H9 (cell line): ENCODE data around the gene ADCY1. TPM values are rescaled to one million over a fixed set of nuclear protein-coding genes. Genes with fewer than 3 reads are reported as not detected.

ENCODE experiments used
- DNase-seq: peaks from one replicate; pipeline ENCODE4 v3.0.0-alpha.2; 2017
- H2AFZ ChIP-seq: one replicate; pipeline ENCODE4 v1.6.1; 2013; ENCODE audit warnings: mild to moderate bottlenecking, low read length, control low read depth, moderate library complexity
- H2AK5ac ChIP-seq: 2 replicates; pipeline ENCODE4 v1.6.1; 2013; ENCODE audit warnings: low read length, control low read depth, mixed read lengths; ENCODE audit not compliant: insufficient read length
- H2BK120ac ChIP-seq: one replicate; pipeline ENCODE4 v1.6.1; 2013; ENCODE audit warnings: low read depth, mild to moderate bottlenecking, low read length, control low read depth, inconsistent platforms; ENCODE audit not compliant: poor library complexity, severe bottlenecking
- H2BK12ac ChIP-seq: 2 replicates; pipeline ENCODE4 v1.6.1; 2013; ENCODE audit warnings: low read length, control low read depth, mixed read lengths, low read depth; ENCODE audit not compliant: insufficient read length
- H2BK15ac ChIP-seq: 2 replicates; pipeline ENCODE4 v1.6.1; 2013; ENCODE audit warnings: low read depth, low read length, control low read depth
- H2BK20ac ChIP-seq: one replicate; pipeline ENCODE4 v1.6.1; 2013; ENCODE audit warnings: low read depth, mild to moderate bottlenecking, low read length, control low read depth, inconsistent platforms; ENCODE audit not compliant: poor library complexity, severe bottlenecking
- H2BK5ac ChIP-seq: 2 replicates; pipeline ENCODE4 v1.6.1; 2013; ENCODE audit warnings: low read length, control low read depth, mixed read lengths; ENCODE audit not compliant: insufficient read length
- H3K14ac ChIP-seq: 2 replicates; pipeline ENCODE4 v1.6.1; 2013; ENCODE audit warnings: low read length, control low read depth; ENCODE audit not compliant: insufficient read depth
- H3K18ac ChIP-seq: 2 replicates; pipeline ENCODE4 v1.6.1; 2013; ENCODE audit warnings: low read depth, mild to moderate bottlenecking, mixed read lengths, low read length, control low read depth; ENCODE audit not compliant: insufficient read length
- H3K23ac ChIP-seq: 2 replicates; pipeline ENCODE4 v1.6.1; 2013; ENCODE audit warnings: low read length, control low read depth, mixed read lengths, low read depth; ENCODE audit not compliant: insufficient read length
- H3K23me2 ChIP-seq: 2 replicates; pipeline ENCODE4 v1.6.1; 2013; ENCODE audit warnings: low read depth, mild to moderate bottlenecking, mixed read lengths, low read length, control low read depth; ENCODE audit not compliant: insufficient read length, poor library complexity, severe bottlenecking
- H3K27ac ChIP-seq: 2 replicates; pipeline ENCODE4 v1.5.1; 2013; ENCODE audit warnings: low read length, control low read depth, mixed read lengths, low read depth; ENCODE audit not compliant: insufficient read length
- H3K27me3 ChIP-seq: 2 replicates; pipeline ENCODE4 v1.6.1; 2013; ENCODE audit warnings: low read length, control low read depth, inconsistent platforms; ENCODE audit not compliant: insufficient read depth
- H3K4ac ChIP-seq: 2 replicates; pipeline ENCODE4 v1.6.1; 2013; ENCODE audit warnings: low read depth, mild to moderate bottlenecking, control low read depth, inconsistent platforms, low read length, moderate library complexity
- H3K4me1 ChIP-seq: 2 replicates; pipeline ENCODE4 v1.6.1; 2013; ENCODE audit warnings: low read length, control low read depth, inconsistent platforms; ENCODE audit not compliant: insufficient read depth
- H3K4me2 ChIP-seq: 2 replicates; pipeline ENCODE4 v1.6.1; 2013; ENCODE audit warnings: low read length, control low read depth, mixed read lengths; ENCODE audit not compliant: insufficient read length, insufficient read depth
- H3K56ac ChIP-seq: 2 replicates; pipeline ENCODE4 v1.6.1; 2013; ENCODE audit warnings: low read depth, mild to moderate bottlenecking, mixed read lengths, low read length, control low read depth; ENCODE audit not compliant: insufficient read length
- H3K79me1 ChIP-seq: 2 replicates; pipeline ENCODE4 v1.6.1; 2013; ENCODE audit warnings: low read depth, mild to moderate bottlenecking, moderate library complexity, low read length, control low read depth, inconsistent platforms; ENCODE audit not compliant: insufficient read depth, poor library complexity, severe bottlenecking
- H3K79me2 ChIP-seq: 2 replicates; pipeline ENCODE4 v1.6.1; 2013; ENCODE audit warnings: low read length, control low read depth, inconsistent platforms; ENCODE audit not compliant: insufficient read depth
- H3K9ac ChIP-seq: 2 replicates; pipeline ENCODE4 v1.6.1; 2013; ENCODE audit warnings: low read length, control low read depth, mixed read lengths; ENCODE audit not compliant: insufficient read length; ENCODE audit errors: extremely low read depth
- H3K9me3 ChIP-seq: one replicate; pipeline ENCODE4 v1.6.1; 2013; ENCODE audit warnings: low read depth, low read length, inconsistent platforms; ENCODE audit not compliant: control insufficient read depth
- H3T11ph ChIP-seq: one replicate; pipeline ENCODE4 v1.6.1; 2013; ENCODE audit warnings: mild to moderate bottlenecking, low read length, control low read depth, inconsistent platforms
- H4K20me1 ChIP-seq: one replicate; pipeline ENCODE4 v1.6.1; 2013; ENCODE audit not compliant: control insufficient read depth, insufficient read length, insufficient read depth
- H4K5ac ChIP-seq: 2 replicates; pipeline ENCODE4 v1.6.1; 2013; ENCODE audit warnings: low read depth, mild to moderate bottlenecking, mixed read lengths, low read length, control low read depth; ENCODE audit not compliant: insufficient read length
- H4K8ac ChIP-seq: replicated peaks from 2 replicates; pipeline ENCODE4 v1.6.1; 2013; ENCODE audit warnings: low read length, control low read depth, mixed read lengths, low read depth; ENCODE audit not compliant: insufficient read length
- H4K91ac ChIP-seq: 2 replicates; pipeline ENCODE4 v1.6.1; 2013; ENCODE audit warnings: low read depth, mild to moderate bottlenecking, moderate library complexity, mixed read lengths, low read length, control low read depth; ENCODE audit not compliant: insufficient read length
- H3K27ac Mint-ChIP-seq, 3 experiments: 2 replicates in 2 of 3; 3 replicates in 1 of 3; pipeline ENCODE4 v1.8.0; 2020 to 2021; ENCODE audit warnings: mixed read lengths in 3 of 3, mild to moderate bottlenecking in 1 of 3, moderate library complexity in 1 of 3
- H3K27me3 Mint-ChIP-seq: 2 replicates; pipeline ENCODE4 v1.8.0; 2021; ENCODE audit warnings: low read depth, mild to moderate bottlenecking, moderate library complexity, mixed read lengths
- H3K36me3 Mint-ChIP-seq, 3 experiments: 2 replicates in 2 of 3; 3 replicates in 1 of 3; pipeline ENCODE4 v1.8.0; 2020 to 2021; ENCODE audit warnings: low read depth in 3 of 3, mixed read lengths in 3 of 3; ENCODE audit not compliant: insufficient read depth in 1 of 3
- H3K4me1 Mint-ChIP-seq, 2 experiments: 2 replicates each; pipeline ENCODE4 v1.8.0; 2020; ENCODE audit warnings: mixed read lengths in 2 of 2
- H3K4me3 Mint-ChIP-seq, 2 experiments: 2 replicates in 1 of 2; 3 replicates in 1 of 2; pipeline ENCODE4 v1.8.0; 2020 to 2021; ENCODE audit warnings: mild to moderate bottlenecking in 2 of 2, mixed read lengths in 2 of 2, moderate library complexity in 1 of 2
- H3K9me3 Mint-ChIP-seq, 2 experiments: 2 replicates in 1 of 2; 3 replicates in 1 of 2; pipeline ENCODE4 v1.8.0; 2020; ENCODE audit warnings: mild to moderate bottlenecking in 2 of 2, mixed read lengths in 2 of 2, moderate library complexity in 1 of 2
- CTCF ChIP-seq: fragments of 200-600 bp; sonication (generic); conservative IDR thresholded peaks from 3 replicates; pipeline ENCODE4 v1.8.0; 2021; ENCODE audit warnings: antibody characterized with exemption, mild to moderate bottlenecking
- WGBS: extraction: QIAGEN DNeasy Blood & Tissue Kit; methylation state at CpG from one replicate; pipeline ENCODE4 v1.1.7; 2013; ENCODE audit warnings: missing lambda C conversion rate, low lambda C conversion rate, mixed read lengths; ENCODE audit not compliant: insufficient read length; ENCODE audit errors: extremely low coverage; 5-methylcytosine and 5-hydroxymethylcytosine counted together
- total RNA-seq: library from RNA; stranded (reverse); gene quantifications from 2 replicates; pipeline ENCODE4 v1.2.1, GENCODE V29; 2021

ADCY1 gene
- total RNA-seq, 1 experiment from 2014 or later: 21.6 TPM

DNA sequence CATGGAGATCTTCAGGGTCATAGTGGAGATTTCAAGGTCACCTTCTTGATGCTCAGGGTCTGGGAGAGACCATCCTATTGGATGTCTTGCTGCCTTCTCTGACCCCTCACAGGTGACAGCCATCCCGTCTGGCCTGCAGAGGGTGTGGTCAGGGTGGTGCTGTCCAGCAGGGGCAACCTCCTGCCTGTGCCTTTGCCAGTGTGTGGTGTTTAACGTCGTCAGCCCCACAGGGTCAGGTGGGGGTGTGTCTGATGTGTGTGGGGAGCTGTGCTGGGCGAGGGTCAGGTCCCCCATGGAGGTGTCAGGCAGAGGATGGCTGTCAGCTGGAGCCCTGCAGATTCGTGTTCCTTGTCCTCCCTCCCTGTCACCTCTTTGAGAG is 16.5 kb downstream of the ADCY1 start:
- Mint-ChIP-seq H3K4me3 (no peak overlapping the region), H3K4me1 (peaks cover 12 to 13% of the 10 kb centered on the region in 2 experiments), H3K27ac (peak overlapping the region in 1 of 3 experiments; percentile 68; a peak in 1 of 7 replicates), H3K36me3 (peaks cover 0 to 2% (median 2%) of the 10 kb centered on the region in 3 experiments; a peak in 2 of 7 replicates), H3K27me3 (no peaks in the 10 kb centered on the region), H3K9me3 (no peaks in the 10 kb centered on the region)
- no peak overlapping the region for H3K56ac ChIP-seq
- H3K9me3 ChIP-seq: no peaks in the 10 kb centered on the region
- H4K20me1 ChIP-seq: no peaks in the 10 kb centered on the region
- no peak overlapping the region for H2AFZ ChIP-seq
- no peak overlapping the region for H3K9ac ChIP-seq
- peaks cover 2% of the 10 kb centered on the region; the same call in 1 of the 2 replicates for H3K79me2 ChIP-seq
- no peaks in the 10 kb centered on the region for H3K23me2 ChIP-seq
- no peak overlapping the region for H2BK5ac ChIP-seq
- TF ChIP-seq CTCF: no peak
- H3K23ac ChIP-seq: no peak overlapping the region
- peak; percentile 27 for DNase-seq
- no peaks in the 10 kb centered on the region for H3K27me3 ChIP-seq
- no CpG with 5 or more reads among the region's 5 CpGs for WGBS
- H3K27ac ChIP-seq: no peak overlapping the region
- H3K4me1 ChIP-seq: no peaks in the 10 kb centered on the region
- no peak overlapping the region for H3K4me2 ChIP-seq
- no peak overlapping the region for H4K91ac ChIP-seq
- H3T11ph ChIP-seq: no peak overlapping the region
- H3K18ac ChIP-seq: no peak overlapping the region
- no peak overlapping the region for H2BK20ac ChIP-seq
- H2BK120ac ChIP-seq: no peak overlapping the region
- no peak overlapping the region for H3K14ac ChIP-seq
- no peaks in the 10 kb centered on the region for H3K79me1 ChIP-seq
- no peak overlapping the region for H4K8ac ChIP-seq
- H2BK12ac ChIP-seq: no peak overlapping the region
- H2BK15ac ChIP-seq: no peak overlapping the region
- no peak overlapping the region for H4K5ac ChIP-seq
- no peak overlapping the region for H2AK5ac ChIP-seq
- no peak overlapping the region for H3K4ac ChIP-seq
